OCI-LY7 (cell line): Measurements from ENCODE around the gene HTR1B.

Experiments
- CTCF ChIP-seq: fragments of 200-600 bp; sonication (generic); conservative IDR thresholded peaks from 2 replicates; pipeline ENCODE4 v1.5.1; 2014; ENCODE audit warnings: mild to moderate bottlenecking, antibody characterized with exemption, low read length, moderate library complexity, mixed read lengths
- EZH2phosphoT487 ChIP-seq: fragments of 200-600 bp; sonication (generic); IDR thresholded peaks from 2 replicates; pipeline ENCODE4 v1.6.1; 2018; ENCODE audit warnings: low read depth, borderline replicate concordance, mild to moderate bottlenecking, mixed run types, antibody characterized with exemption, low read length, moderate library complexity, mixed read lengths

GRCh38 chr6:77512554-77512953, 49.3 kb upstream of the HTR1B start:
- TF ChIP-seq CTCF (no peak), EZH2phosphoT487 (no peak)
